GM19468 (cell line): Measurements from ENCODE around the gene SLC2A9.
"Not testable (repeated sequence)": the region's sequence is repeated elsewhere in the genome, so short reads cannot be mapped to it uniquely, and the experiment has no call there.

ENCODE experiments used
- ATAC-seq: cut with Tn5 transposase; IDR thresholded peaks from one replicate; pipeline ENCODE4 v1.9.1; 2021; ENCODE audit warnings: mild to moderate bottlenecking, moderate library complexity, moderate number of reproducible peaks; ENCODE audit not compliant: unreplicated experiment; ENCODE audit errors: extremely low read depth

SLC2A9 gene

GRCh38 chr4:9903317-9903716, 118.0 kb downstream of the SLC2A9 start:
- ATAC-seq: no peak

GRCh38 chr4:9901257-9901656, 120.0 kb downstream of the SLC2A9 start:
- no peak for ATAC-seq

GRCh38 chr4:9900633-9901032, 120.7 kb downstream of the SLC2A9 start:
- ATAC-seq: not testable (repeated sequence)

- ATAC-seq: no peak
These were observed 121.8 kb downstream of the SLC2A9 start for GRCh38 chr4:9899306-9900055.

GRCh38 chr4:9898596-9899305, 122.5 kb downstream of the SLC2A9 start:
- ATAC-seq: no peak

GRCh38 chr4:9895333-9895705, 126.0 kb downstream of the SLC2A9 start:
- no peak for ATAC-seq

GRCh38 chr4:9894644-9895332, 126.5 kb downstream of the SLC2A9 start:
- no peak for ATAC-seq

GRCh38 chr4:9893329-9894108, 127.8 kb downstream of the SLC2A9 start:
- no peak for ATAC-seq

GRCh38 chr4:9891740-9892139, 129.6 kb downstream of the SLC2A9 start:
- no peak for ATAC-seq

- no peak for ATAC-seq
These were observed 130.2 kb downstream of the SLC2A9 start for GRCh38 chr4:9891056-9891455.

GRCh38 chr4:9889306-9889705, 132.0 kb downstream of the SLC2A9 start:
- no peak for ATAC-seq

GRCh38 chr4:9885958-9886357, 135.3 kb downstream of the SLC2A9 start:
- no peak for ATAC-seq

GRCh38 chr4:9880406-9881197, 140.7 kb downstream of the SLC2A9 start:
- no peak for ATAC-seq

GRCh38 chr4:9877123-9877522, 144.2 kb downstream of the SLC2A9 start:
- ATAC-seq: no peak

GRCh38 chr4:9875516-9875915, 145.8 kb downstream of the SLC2A9 start:
- ATAC-seq: no peak

- ATAC-seq: no peak
These were observed 146.9 kb downstream of the SLC2A9 start for GRCh38 chr4:9874385-9874784.

GRCh38 chr4:9870165-9870790, 151.0 kb downstream of the SLC2A9 start:
- ATAC-seq: no peak

GRCh38 chr4:9867751-9868425, 153.4 kb downstream of the SLC2A9 start:
- ATAC-seq: no peak

GRCh38 chr4:9866931-9867330, 154.4 kb downstream of the SLC2A9 start:
- ATAC-seq: no peak
